GM19239 (cell line): ENCODE measurements around the gene PARM1.

Experiments
- DNase-seq: peaks from one replicate; pipeline ENCODE4 v3.0.0; 2011; ENCODE audit warnings: low spot score; ENCODE audit not compliant: insufficient read length
- FAIRE-seq: peaks from 2 replicates; lab custom pipeline; 2011; peaks lifted over from hg19 to GRCh38; lab: Jason Lieb, UNC

Gene PARM1

GRCh38 chr4:75057369-75057768 lies 124.5 kb downstream of the PARM1 start:
- FAIRE-seq (no peak), DNase-seq (no peak)

GRCh38 chr4:75058486-75058885 lies 125.6 kb downstream of the PARM1 start:
- DNase-seq (no peak), FAIRE-seq (no peak)

GRCh38 chr4:75063433-75063832 lies 130.5 kb downstream of the PARM1 start:
- DNase-seq (no peak), FAIRE-seq (no peak)

- FAIRE-seq = no peak
- no peak for DNase-seq
Observed at GRCh38 chr4:75065909-75066308, 133.0 kb downstream of the PARM1 start.

- FAIRE-seq (peak; percentile 78), DNase-seq (no peak)
Observed at GRCh38 chr4:75069493-75070074, 136.7 kb downstream of the PARM1 start.

- FAIRE-seq = no peak
Observed at GRCh38 chr4:75071317-75071716, 138.4 kb downstream of the PARM1 start.

GRCh38 chr4:75080888-75081287 lies 148.0 kb downstream of the PARM1 start:
- DNase-seq (no peak), FAIRE-seq (no peak)

More at GRCh38 chr4:75071317-75071716, 138.4 kb downstream of the PARM1 start:
- DNase-seq = no peak

GRCh38 chr4:75081561-75081960 lies 148.6 kb downstream of the PARM1 start:
- FAIRE-seq = no peak
- DNase-seq = no peak

- DNase-seq = no peak
- FAIRE-seq = no peak
Observed at GRCh38 chr4:75087416-75087815, 154.5 kb downstream of the PARM1 start.

- no peak for DNase-seq
Observed at GRCh38 chr4:75087865-75088264, 154.9 kb downstream of the PARM1 start.

GRCh38 chr4:75089206-75089605 lies 156.3 kb downstream of the PARM1 start:
- no peak for FAIRE-seq
- DNase-seq = no peak

More at GRCh38 chr4:75087865-75088264, 154.9 kb downstream of the PARM1 start:
- no peak for FAIRE-seq

- FAIRE-seq = peak; percentile 21
- DNase-seq = no peak
Observed at GRCh38 chr4:75099321-75099720, 166.4 kb downstream of the PARM1 start.
